ENCODE data around the gene ZP2.

ZP2 gene

DNA sequence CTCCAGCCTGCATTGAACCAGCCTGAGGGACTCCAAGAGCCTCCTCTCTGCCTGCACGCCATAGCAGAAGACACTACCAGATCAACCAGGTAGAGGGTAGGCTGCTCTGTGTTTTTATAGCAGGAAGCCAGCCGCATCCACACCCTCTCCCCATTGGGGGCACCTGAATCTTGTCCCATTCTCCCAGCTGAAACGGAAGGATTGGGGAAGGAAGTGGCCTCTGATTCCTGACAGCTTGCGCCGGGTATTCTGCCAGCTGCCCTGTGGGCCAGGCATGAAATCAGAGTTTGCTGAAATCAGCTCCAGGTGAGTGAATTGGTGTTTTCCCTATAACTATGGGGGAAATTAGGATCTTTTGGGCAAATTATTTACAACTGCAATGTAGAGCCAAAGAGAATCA is at the start of gene ZP2:
ZP2 (minus strand) TSS at position 89 of the 400 bp plus-strand sequence; CDS start at position 62, 27 bp downstream.
- Histone ChIP-seq H3K4me3 (ENCODE audit: low read length) (no peak within 1 kb of the TSS), H3K36me3 (ENCODE audit: control insufficient read depth, low read length) (no peaks in the 10 kb centered on the region), H3K27ac (ENCODE audit: low read depth, low read length) (no peak within 1 kb of the TSS), H4K20me1 (ENCODE audit: control insufficient read depth, insufficient read depth, low read depth, low read length) (no peaks in the 10 kb centered on the region), H3K4me1 (ENCODE audit: control insufficient read depth, low read length) (no peaks in the 10 kb centered on the region), H3K4me2 (ENCODE audit: low read length) (no peak within 1 kb of the TSS), H3K9me3 (ENCODE audit: control insufficient read depth, insufficient read depth, low read length) (no peaks in the 10 kb centered on the region), H3F3A (ENCODE audit: control insufficient read depth, insufficient read depth) (no peaks in the 10 kb centered on the region), H3K9me2 (replicated peaks; ENCODE audit: control insufficient read depth, low read length) (no peaks in the 10 kb centered on the region), H3K79me2 (ENCODE audit: control insufficient read depth, low read length) (no peaks in the 10 kb centered on the region), H3K27me3 (ENCODE audit: control insufficient read depth, low read length) (peaks cover 11% of the 10 kb centered on the region; the same call in 1 of the 2 replicates)
- TF ChIP-seq, protein P1, sequence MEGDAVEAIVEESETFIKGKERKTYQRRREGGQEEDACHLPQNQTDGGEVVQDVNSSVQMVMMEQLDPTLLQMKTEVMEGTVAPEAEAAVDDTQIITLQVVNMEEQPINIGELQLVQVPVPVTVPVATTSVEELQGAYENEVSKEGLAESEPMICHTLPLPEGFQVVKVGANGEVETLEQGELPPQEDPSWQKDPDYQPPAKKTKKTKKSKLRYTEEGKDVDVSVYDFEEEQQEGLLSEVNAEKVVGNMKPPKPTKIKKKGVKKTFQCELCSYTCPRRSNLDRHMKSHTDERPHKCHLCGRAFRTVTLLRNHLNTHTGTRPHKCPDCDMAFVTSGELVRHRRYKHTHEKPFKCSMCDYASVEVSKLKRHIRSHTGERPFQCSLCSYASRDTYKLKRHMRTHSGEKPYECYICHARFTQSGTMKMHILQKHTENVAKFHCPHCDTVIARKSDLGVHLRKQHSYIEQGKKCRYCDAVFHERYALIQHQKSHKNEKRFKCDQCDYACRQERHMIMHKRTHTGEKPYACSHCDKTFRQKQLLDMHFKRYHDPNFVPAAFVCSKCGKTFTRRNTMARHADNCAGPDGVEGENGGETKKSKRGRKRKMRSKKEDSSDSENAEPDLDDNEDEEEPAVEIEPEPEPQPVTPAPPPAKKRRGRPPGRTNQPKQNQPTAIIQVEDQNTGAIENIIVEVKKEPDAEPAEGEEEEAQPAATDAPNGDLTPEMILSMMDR (IDR thresholded peaks at IDR 0.05; ENCODE audit: low read depth, low read length, poor library complexity, severe bottlenecking): no peak
- no peak for TF ChIP-seq EZH2phosphoT487 (IDR thresholded peaks at IDR 0.05; ENCODE audit: borderline replicate concordance, low read length)

DNA sequence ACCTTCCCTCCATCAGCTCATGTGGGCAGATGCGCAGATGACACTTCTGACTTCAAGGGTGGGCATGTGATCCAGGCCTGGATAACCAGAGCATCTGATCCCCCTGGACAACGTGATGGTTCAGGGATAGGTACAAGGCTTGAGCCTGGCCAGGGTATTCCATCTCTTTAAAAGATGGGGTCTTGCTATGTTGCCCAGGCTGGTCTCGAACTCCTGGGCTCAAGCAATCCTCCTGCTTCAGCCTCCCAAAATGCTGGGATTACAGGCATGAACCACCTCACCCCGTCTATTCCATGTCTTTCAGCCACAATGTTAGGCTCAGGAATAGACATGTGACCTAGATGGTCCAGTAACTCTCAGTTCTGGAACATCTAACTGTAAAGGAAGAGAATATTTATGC is 45.9 kb upstream of the ZP2 start:
- H3K9me2 ChIP-seq (replicated peaks; ENCODE audit: control insufficient read depth, low read length): no peaks in the 10 kb centered on the region
- no peaks in the 10 kb centered on the region for H3K36me3 ChIP-seq (ENCODE audit: control insufficient read depth, low read length)
- H3K79me2 ChIP-seq (ENCODE audit: control insufficient read depth, low read length): no peaks in the 10 kb centered on the region
- TF ChIP-seq, protein P1 (IDR thresholded peaks at IDR 0.05; ENCODE audit: low read depth, low read length, poor library complexity, severe bottlenecking): no peak
- TF ChIP-seq EZH2phosphoT487 (IDR thresholded peaks at IDR 0.05; ENCODE audit: borderline replicate concordance, low read length): no peak
- no peaks in the 10 kb centered on the region for H4K20me1 ChIP-seq (ENCODE audit: control insufficient read depth, insufficient read depth, low read depth, low read length)
- H3F3A ChIP-seq (ENCODE audit: control insufficient read depth, insufficient read depth): no peaks in the 10 kb centered on the region
- H3K27ac ChIP-seq (ENCODE audit: low read depth, low read length): no peak overlapping the region
- H3K9me3 ChIP-seq (ENCODE audit: control insufficient read depth, insufficient read depth, low read length): no peaks in the 10 kb centered on the region
- peaks cover 51% of the 10 kb centered on the region for H3K27me3 ChIP-seq (ENCODE audit: control insufficient read depth, low read length)
- no peaks in the 10 kb centered on the region for H3K4me1 ChIP-seq (ENCODE audit: control insufficient read depth, low read length)
- no peak overlapping the region for H3K4me2 ChIP-seq (ENCODE audit: low read length)
- H3K4me3 ChIP-seq (ENCODE audit: low read length): no peak overlapping the region

DNA sequence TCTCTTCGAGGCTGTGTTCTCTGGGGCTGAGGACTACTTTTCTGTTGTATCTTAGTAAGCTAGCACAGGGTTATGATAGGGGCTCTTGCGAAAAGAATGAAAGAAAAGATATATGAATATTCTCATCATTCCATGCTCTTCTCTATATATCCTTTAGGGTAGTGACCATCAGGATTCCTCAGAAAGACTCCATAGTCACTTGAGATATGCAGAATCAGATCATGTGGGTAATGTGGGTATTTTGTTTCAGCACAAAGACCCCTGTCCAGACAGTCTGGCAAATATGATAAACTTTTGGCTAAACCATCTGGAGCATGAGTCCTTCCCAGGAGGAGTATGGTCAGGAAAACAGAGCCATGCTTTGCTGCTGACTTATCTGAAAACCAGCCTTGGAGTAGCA is 45.3 kb upstream of the ZP2 start:
- no peak overlapping the region for H3K27ac ChIP-seq (ENCODE audit: low read depth, low read length)
- no peaks in the 10 kb centered on the region for H3K9me2 ChIP-seq (replicated peaks; ENCODE audit: control insufficient read depth, low read length)
- H3K4me1 ChIP-seq (ENCODE audit: control insufficient read depth, low read length): no peaks in the 10 kb centered on the region
- no peaks in the 10 kb centered on the region for H4K20me1 ChIP-seq (ENCODE audit: control insufficient read depth, insufficient read depth, low read depth, low read length)
- no peak overlapping the region for H3K4me3 ChIP-seq (ENCODE audit: low read length)
- H3F3A ChIP-seq (ENCODE audit: control insufficient read depth, insufficient read depth): no peaks in the 10 kb centered on the region
- no peaks in the 10 kb centered on the region for H3K79me2 ChIP-seq (ENCODE audit: control insufficient read depth, low read length)
- no peak overlapping the region for H3K4me2 ChIP-seq (ENCODE audit: low read length)
- no peaks in the 10 kb centered on the region for H3K36me3 ChIP-seq (ENCODE audit: control insufficient read depth, low read length)
- H3K9me3 ChIP-seq (ENCODE audit: control insufficient read depth, insufficient read depth, low read length): no peaks in the 10 kb centered on the region
- TF ChIP-seq, protein P1 (IDR thresholded peaks at IDR 0.05; ENCODE audit: low read depth, low read length, poor library complexity, severe bottlenecking): no peak
- TF ChIP-seq EZH2phosphoT487 (IDR thresholded peaks at IDR 0.05; ENCODE audit: borderline replicate concordance, low read length): no peak
- peaks cover 48% of the 10 kb centered on the region for H3K27me3 ChIP-seq (ENCODE audit: control insufficient read depth, low read length)
